HG02678 (cell line): ENCODE data around the gene CENPE.

Source experiments
- ATAC-seq: cut with Tn5 transposase; IDR thresholded peaks from one replicate; pipeline ENCODE4 v1.9.1; 2021; ENCODE audit warnings: mild to moderate bottlenecking, moderate library complexity; ENCODE audit not compliant: unreplicated experiment

CENPE gene

GRCh38 chr4:103129174-103129573 lies 69.0 kb downstream of the CENPE start:
- ATAC-seq = no peak

GRCh38 chr4:103126126-103126525 lies 72.0 kb downstream of the CENPE start:
- ATAC-seq = no peak

GRCh38 chr4:103123114-103123513 lies 75.0 kb downstream of the CENPE start:
- ATAC-seq = no peak

GRCh38 chr4:103118166-103118565 lies 80.0 kb downstream of the CENPE start:
- no peak for ATAC-seq

GRCh38 chr4:103111598-103111997 lies 86.5 kb downstream of the CENPE start:
- no peak for ATAC-seq

GRCh38 chr4:103108542-103108941 lies 89.6 kb downstream of the CENPE start:
- ATAC-seq = no peak

GRCh38 chr4:103105558-103106356 lies 92.4 kb downstream of the CENPE start:
- ATAC-seq = no peak

- no peak for ATAC-seq
Observed at GRCh38 chr4:103104886-103105285, 93.3 kb downstream of the CENPE start.

- no peak for ATAC-seq
Observed at GRCh38 chr4:103100691-103101090, 97.5 kb downstream of the CENPE start.

- ATAC-seq = peak; percentile 98
Observed at GRCh38 chr4:103099691-103100392, 98.3 kb downstream of the CENPE start, which contains the start of gene BDH2. BDH2 (minus strand) TSS chr4:103099834; CDS start chr4:103096254, 3,580 bp downstream.

GRCh38 chr4:103098756-103099440 lies 99.2 kb downstream of the CENPE start:
- ATAC-seq = no peak

GRCh38 chr4:103098341-103098740 lies 99.8 kb downstream of the CENPE start:
- ATAC-seq = no peak

- no peak for ATAC-seq
Observed at GRCh38 chr4:103097112-103097511, 101.0 kb downstream of the CENPE start.

GRCh38 chr4:103095080-103095479 lies 103.1 kb downstream of the CENPE start:
- ATAC-seq = no peak

- peak; percentile 35 for ATAC-seq
Observed at GRCh38 chr4:103092245-103092644, 105.9 kb downstream of the CENPE start.

GRCh38 chr4:103091601-103092223 lies 106.4 kb downstream of the CENPE start:
- peak; percentile 80 for ATAC-seq

- ATAC-seq = no peak
Observed at GRCh38 chr4:103089481-103089880, 108.7 kb downstream of the CENPE start.

GRCh38 chr4:103086551-103086950 lies 111.6 kb downstream of the CENPE start:
- ATAC-seq = no peak

GRCh38 chr4:103085555-103086196 lies 112.5 kb downstream of the CENPE start:
- ATAC-seq = no peak

GRCh38 chr4:103079621-103080020 lies 118.5 kb downstream of the CENPE start:
- ATAC-seq = no peak
